K562 (cell line): Measurements from ENCODE around the gene TARBP2. TPM values are rescaled to one million over a fixed set of nuclear protein-coding genes. Genes with fewer than 3 reads are reported as not detected.

Experiments
- ARID3B ChIP-seq: fragments of 250-450 bp; sonication (Bioruptor Pico); IDR thresholded peaks from 2 replicates; pipeline ENCODE4 v1.4.0; 2020; ENCODE audit warnings: borderline replicate concordance
- CBX3 ChIP-seq, 2 experiments: IDR thresholded peaks; 1 replicate in 1 of 2; 2 replicates in 1 of 2; pipeline ENCODE4 v1.6.1; 2012; ENCODE audit warnings: inconsistent platforms in 2 of 2, low read length in 2 of 2, borderline replicate concordance in 1 of 2, control low read depth in 1 of 2
- CHD7 ChIP-seq: fragments of 200-600 bp; sonication (generic); IDR thresholded peaks from one replicate; pipeline ENCODE4 v1.6.1; 2012; ENCODE audit warnings: mild to moderate bottlenecking, low read depth, low read length, inconsistent platforms
- DIDO1 ChIP-seq: fragments of 450-650 bp; IDR thresholded peaks from 2 replicates; pipeline ENCODE4 v1.6.1; 2016; ENCODE audit warnings: low read depth, missing biosample characterization, missing genetic modification characterization
- DLX4 ChIP-seq: fragments of 250-450 bp; sonication (Bioruptor Pico); IDR thresholded peaks from 2 replicates; pipeline ENCODE4 v1.6.1; 2021; ENCODE audit warnings: mild to moderate bottlenecking
- MNT ChIP-seq, 2 experiments: fragments of 450-650 bp; conservative IDR thresholded peaks; 2 replicates each; pipeline ENCODE4 v1.6.1; 2017; ENCODE audit warnings: mild to moderate bottlenecking in 2 of 2, moderate library complexity in 2 of 2
- PCBP1 ChIP-seq: fragments of 200-400 bp; formaldehyde crosslinking; IDR thresholded peaks from 2 replicates; pipeline ENCODE4 v1.6.1; 2018; ENCODE audit warnings: mild to moderate bottlenecking, low read depth, low read length; ENCODE audit not compliant: poor library complexity, severe bottlenecking
- TFAP4 ChIP-seq: sonication (generic); formaldehyde crosslinking; IDR thresholded peaks from 2 replicates; pipeline ENCODE4 v1.8.0; 2022; ENCODE audit warnings: missing genetic modification reagents, mild to moderate bottlenecking, moderate library complexity, borderline replicate concordance
- ZNF444 ChIP-seq: fragments of 250-450 bp; sonication (Bioruptor Pico); IDR thresholded peaks from 2 replicates; pipeline ENCODE4 v1.4.0; 2020; ENCODE audit warnings: mild to moderate bottlenecking, moderate library complexity
- ZNF584 ChIP-seq: fragments of 200-800 bp; sonication (Bioruptor generic); IDR thresholded peaks from 2 replicates; pipeline ENCODE4 v1.6.1; 2016; ENCODE audit warnings: low read depth, mild to moderate bottlenecking, missing genetic modification characterization, missing compliant biosample characterization
- polyA plus RNA-seq, 8 experiments: library from polyadenylated mRNA; depleted of rRNA in 4 of 8; stranded (reverse) in 5 of 8; unstranded in 3 of 8; fragments of >200 nt; fragmentation: Nextera tagmentation in 2 of 8; fragmentation: Illumina TruSeq in 1 of 8; extraction: Ambion mirVana in 2 of 8; extraction: Trizol in 1 of 8; gene quantifications; 2 replicates each; pipeline versions ENCODE4 v1.2.1 to v1.2.3, GENCODE V29; 2011 to 2014; ENCODE audit warnings: inconsistent platforms in 1 of 8, missing spikeins in 1 of 8
- total RNA-seq, 7 experiments: library from RNA; depleted of rRNA in 6 of 7; stranded (reverse); fragments of >200 nt in 6 of 7; fragmentation: Illumina TruSeq in 2 of 7; extraction: Trizol in 2 of 7; gene quantifications; 2 replicates each; pipeline versions ENCODE4 v1.2.1 to v1.2.3, GENCODE V29; 2011 to 2021; ENCODE audit warnings: low replicate concordance in 1 of 7

TARBP2 gene
- total and polyA plus RNA-seq, 9 of the 15 experiments (the other 6 are each of a cell fraction or from before 2014, with no cell fraction given): 5.6 to 69.0 (median 44.6) TPM

GRCh38 chr12:53451661-53452158, 49.4 kb upstream of the TARBP2 start, which contains the start of gene PCBP2 (continued):
- TF ChIP-seq ARID3B (CRISPR knock-in tag) (no peak), DIDO1 (peak; percentile 55; the same call in 1 of the 2 replicates), PCBP1 (no peak), DLX4 (CRISPR knock-in tag) (no peak), ZNF444 (CRISPR knock-in tag) (no peak), TFAP4 (peak; percentile 91), CBX3 (IDR thresholded peaks at IDR 0.05; ENCODE audit: borderline replicate concordance in 1 of 2, low read length in 2 of 2) (peak in 1 of 2 experiments; percentile 78; a peak in 1 of 3 replicates), CHD7 (no peak), ZNF584 (CRISPR knock-in tag) (no peak), MNT (conservative IDR thresholded peaks at IDR 0.05) (peak; percentile 62 to 77; a peak in 3 of 4 replicates)
